Endodermal cell (in vitro differentiated cells): Measurements from ENCODE around the gene IFITM1. TPM values are rescaled to one million over a fixed set of nuclear protein-coding genes. Genes with fewer than 3 reads are reported as not detected.
"Not testable (repeated sequence)": the region's sequence is repeated elsewhere in the genome, so short reads cannot be mapped to it uniquely, and the experiment has no call there.

Experiments used
- DNase-seq: peaks from one replicate; pipeline ENCODE4 v3.0.0-alpha.2; 2017
- H3K27ac ChIP-seq: 2 replicates; pipeline ENCODE4 v1.5.1; 2013; ENCODE audit warnings: mild to moderate bottlenecking, low read depth, low read length, moderate library complexity
- H3K27me3 ChIP-seq: 2 replicates; pipeline ENCODE4 v1.6.1; 2013; ENCODE audit warnings: mild to moderate bottlenecking, low read length, moderate library complexity; ENCODE audit not compliant: insufficient read depth, control insufficient read depth, poor library complexity, severe bottlenecking
- H3K36me3 ChIP-seq: 2 replicates; pipeline ENCODE4 v1.7.0; 2013; ENCODE audit warnings: mild to moderate bottlenecking, low read length, moderate library complexity; ENCODE audit not compliant: control insufficient read depth, insufficient read depth
- H3K4me1 ChIP-seq: one replicate; pipeline ENCODE4 v1.7.0; 2013; ENCODE audit warnings: low read length; ENCODE audit not compliant: control insufficient read depth, insufficient read depth
- H3K4me3 ChIP-seq: 2 replicates; pipeline ENCODE4 v1.5.1; 2013; ENCODE audit warnings: mild to moderate bottlenecking, low read length, moderate library complexity
- H3K9ac ChIP-seq: 2 replicates; pipeline ENCODE4 v1.6.1; 2013; ENCODE audit warnings: mild to moderate bottlenecking, low read length, moderate library complexity; ENCODE audit not compliant: poor library complexity, severe bottlenecking; ENCODE audit errors: extremely low read depth
- H3K9me3 ChIP-seq: 2 replicates; pipeline ENCODE4 v1.6.1; 2013; ENCODE audit warnings: mild to moderate bottlenecking, low read length, moderate library complexity; ENCODE audit not compliant: control insufficient read depth
- H3K27ac Mint-ChIP-seq: 2 replicates; pipeline ENCODE4 v1.8.0; 2020; ENCODE audit warnings: mixed read lengths
- H3K27me3 Mint-ChIP-seq: 2 replicates; pipeline ENCODE4 v1.8.0; 2021; ENCODE audit warnings: mild to moderate bottlenecking, mixed read lengths; ENCODE audit not compliant: insufficient read depth
- H3K36me3 Mint-ChIP-seq: 2 replicates; pipeline ENCODE4 v1.8.0; 2020; ENCODE audit warnings: low read depth, mixed read lengths
- H3K4me1 Mint-ChIP-seq: 2 replicates; pipeline ENCODE4 v1.8.0; 2020; ENCODE audit warnings: mixed read lengths
- H3K4me3 Mint-ChIP-seq: 2 replicates; pipeline ENCODE4 v1.8.0; 2020; ENCODE audit warnings: mild to moderate bottlenecking, moderate library complexity, mixed read lengths
- H3K9me3 Mint-ChIP-seq: 2 replicates; pipeline ENCODE4 v1.8.0; 2020; ENCODE audit warnings: mild to moderate bottlenecking, mixed read lengths
- WGBS, 2 experiments: methylation state at CpG; one replicate each; pipeline versions ENCODE4 v1.1.5 to v1.1.7; 2013; ENCODE audit warnings: missing lambda C conversion rate in 2 of 2, mixed read lengths in 1 of 2; ENCODE audit not compliant: insufficient coverage in 1 of 2, insufficient read length in 1 of 2; 5-methylcytosine and 5-hydroxymethylcytosine counted together
- total RNA-seq, 2 donors: library from RNA; stranded (reverse); fragmentation: NEBNext Ultra II Directional in 1 of 2; extraction: Animal tissue kit (Norgen Biotek cat#: 25700) in 1 of 2; gene quantifications; 2 replicates in 1 of 2; 3 replicates in 1 of 2; pipeline ENCODE4 v1.2.1, GENCODE V29; 2021
- TF ChIP-seq, protein P1 (sequence below): fragments of 200-600 bp; sonication (generic); conservative IDR thresholded peaks from 2 replicates; pipeline ENCODE4 v1.5.0; 2021; ENCODE audit warnings: antibody characterized with exemption, mild to moderate bottlenecking

Gene IFITM1
- total RNA-seq, 2 donors from 2014 or later, result 211 to 558 TPM

DNA sequence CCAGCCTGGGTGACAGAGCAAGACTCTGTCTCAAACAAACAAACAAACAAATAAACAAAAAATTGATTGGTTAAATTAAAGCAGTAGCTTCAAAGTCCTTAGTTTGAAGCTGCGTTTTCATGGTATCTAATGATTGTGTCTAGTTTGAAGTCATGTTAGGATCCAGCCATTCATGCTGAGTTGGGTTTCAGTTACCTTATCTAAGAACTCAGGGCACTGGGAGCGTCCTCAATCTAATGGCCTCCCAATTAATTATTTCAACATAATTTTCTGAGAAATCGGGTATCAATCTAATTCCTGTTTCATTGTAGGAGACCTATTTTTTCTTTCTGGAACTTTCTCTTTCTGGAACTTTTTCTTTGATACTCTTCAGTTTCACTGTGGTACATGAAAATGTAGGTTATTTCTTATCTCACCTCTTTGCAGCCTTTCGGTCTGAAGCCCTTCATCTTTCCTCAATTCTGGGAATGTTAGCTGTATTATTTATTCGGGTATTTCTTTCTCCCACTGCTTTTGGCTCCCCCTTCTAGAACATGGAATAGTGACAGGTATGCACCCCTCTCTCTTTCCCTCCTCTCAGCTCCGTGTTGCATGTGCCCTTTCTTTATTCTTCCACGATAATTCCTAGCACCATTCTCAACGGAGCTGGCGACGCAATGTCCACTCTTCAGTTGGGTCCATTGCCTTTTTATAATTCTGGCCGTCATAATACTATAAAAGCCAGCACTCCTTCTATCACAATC is 31.2 kb downstream of the IFITM1 start:
- no peaks in the 10 kb centered on the region for H3K27me3 ChIP-seq
- H3K4me1 ChIP-seq, result no peaks in the 10 kb centered on the region
- peaks cover 6% of the 10 kb centered on the region for H3K9me3 Mint-ChIP-seq
- TF ChIP-seq, protein P1, sequence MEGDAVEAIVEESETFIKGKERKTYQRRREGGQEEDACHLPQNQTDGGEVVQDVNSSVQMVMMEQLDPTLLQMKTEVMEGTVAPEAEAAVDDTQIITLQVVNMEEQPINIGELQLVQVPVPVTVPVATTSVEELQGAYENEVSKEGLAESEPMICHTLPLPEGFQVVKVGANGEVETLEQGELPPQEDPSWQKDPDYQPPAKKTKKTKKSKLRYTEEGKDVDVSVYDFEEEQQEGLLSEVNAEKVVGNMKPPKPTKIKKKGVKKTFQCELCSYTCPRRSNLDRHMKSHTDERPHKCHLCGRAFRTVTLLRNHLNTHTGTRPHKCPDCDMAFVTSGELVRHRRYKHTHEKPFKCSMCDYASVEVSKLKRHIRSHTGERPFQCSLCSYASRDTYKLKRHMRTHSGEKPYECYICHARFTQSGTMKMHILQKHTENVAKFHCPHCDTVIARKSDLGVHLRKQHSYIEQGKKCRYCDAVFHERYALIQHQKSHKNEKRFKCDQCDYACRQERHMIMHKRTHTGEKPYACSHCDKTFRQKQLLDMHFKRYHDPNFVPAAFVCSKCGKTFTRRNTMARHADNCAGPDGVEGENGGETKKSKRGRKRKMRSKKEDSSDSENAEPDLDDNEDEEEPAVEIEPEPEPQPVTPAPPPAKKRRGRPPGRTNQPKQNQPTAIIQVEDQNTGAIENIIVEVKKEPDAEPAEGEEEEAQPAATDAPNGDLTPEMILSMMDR, result no peak
- H3K27ac ChIP-seq, result no peak overlapping the region
- H3K36me3 Mint-ChIP-seq, result no peaks in the 10 kb centered on the region
- no peak overlapping the region for H3K27ac Mint-ChIP-seq
- H3K36me3 ChIP-seq, result no peaks in the 10 kb centered on the region
- no peak overlapping the region for H3K4me3 ChIP-seq
- H3K4me3 Mint-ChIP-seq, result no peak overlapping the region
- DNase-seq, result no peak
- 93 to 94% methylated on average over 10 to 11 of the region's 11 CpGs for WGBS, 2 experiments
- peaks cover 12% of the 10 kb centered on the region for H3K4me1 Mint-ChIP-seq
- H3K9me3 ChIP-seq, result no peaks in the 10 kb centered on the region
- H3K9ac ChIP-seq, result no peak overlapping the region
- H3K27me3 Mint-ChIP-seq, result no peaks in the 10 kb centered on the region

DNA sequence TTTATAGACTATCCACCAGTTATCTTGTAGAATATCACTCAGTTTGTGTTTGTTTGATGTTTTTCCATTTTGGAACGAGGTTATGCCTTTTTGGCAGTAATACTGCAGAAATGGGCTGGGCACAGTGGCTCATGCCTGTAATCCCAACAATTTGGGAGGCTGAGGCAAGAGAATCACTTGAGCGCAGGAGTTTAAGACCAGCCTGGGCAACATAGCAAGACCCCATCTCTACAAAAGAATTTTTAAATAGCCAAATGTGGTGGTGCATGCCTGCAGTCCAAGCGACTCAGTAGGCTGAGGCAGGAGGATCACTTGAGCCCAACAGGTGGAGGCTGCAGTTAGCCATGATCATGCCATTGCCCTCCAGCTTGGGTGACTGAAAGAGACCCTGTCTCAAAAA is 32.7 kb downstream of the IFITM1 start:
- peaks cover 5% of the 10 kb centered on the region for H3K9me3 Mint-ChIP-seq
- TF ChIP-seq, protein P1, result no peak
- 92 to 97% methylated on average over 3 of the region's 3 CpGs for WGBS, 2 experiments
- no peak for DNase-seq
- H3K9ac ChIP-seq, result no peak overlapping the region
- no peak overlapping the region for H3K4me3 ChIP-seq
- no peaks in the 10 kb centered on the region for H3K4me1 ChIP-seq
- no peak overlapping the region for H3K27ac Mint-ChIP-seq
- no peak overlapping the region for H3K4me3 Mint-ChIP-seq
- no peaks in the 10 kb centered on the region for H3K27me3 ChIP-seq
- H3K27ac ChIP-seq, result no peak overlapping the region
- peaks cover 10% of the 10 kb centered on the region for H3K4me1 Mint-ChIP-seq
- H3K36me3 ChIP-seq, result no peaks in the 10 kb centered on the region
- no peaks in the 10 kb centered on the region for H3K9me3 ChIP-seq
- H3K27me3 Mint-ChIP-seq, result peaks cover under 1% of the 10 kb centered on the region
- H3K36me3 Mint-ChIP-seq, result no peaks in the 10 kb centered on the region

DNA sequence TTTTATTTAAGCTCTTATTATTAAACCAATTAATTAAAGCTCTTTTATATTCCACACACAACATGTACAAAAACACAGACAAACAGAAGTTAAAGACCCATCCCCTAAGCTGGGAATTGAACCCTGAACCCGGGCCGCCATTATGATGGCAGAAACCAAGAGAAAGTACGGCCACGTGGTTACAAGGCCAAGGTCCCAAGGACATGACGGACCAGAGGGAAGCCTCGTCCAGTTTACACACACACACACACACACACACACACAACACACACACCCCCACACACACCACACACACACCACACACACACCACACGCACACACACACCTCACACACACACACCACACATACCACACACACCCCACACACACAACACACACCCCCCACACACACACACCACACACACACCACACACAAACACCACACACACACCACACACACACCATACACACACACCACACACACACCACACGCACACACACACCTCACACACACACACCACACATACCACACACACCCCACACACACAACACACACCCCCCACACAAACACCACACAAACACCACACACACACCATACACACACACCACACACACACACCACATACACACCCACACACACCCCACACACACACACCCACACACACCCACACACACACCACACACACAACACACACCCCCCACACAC is 35.6 kb downstream of the IFITM1 start:
- H3K9me3 Mint-ChIP-seq, H3K4me1 ChIP-seq, H3K36me3 ChIP-seq, H3K27me3 Mint-ChIP-seq, H3K27ac Mint-ChIP-seq, H3K4me3 ChIP-seq, H3K9me3 ChIP-seq, DNase-seq, H3K4me3 Mint-ChIP-seq, H3K27me3 ChIP-seq, H3K36me3 Mint-ChIP-seq, H3K27ac ChIP-seq, H3K9ac ChIP-seq: not testable (repeated sequence)
- 94% methylated on average over 4 of the region's 8 CpGs; no CpG with 5 or more reads in 1 of the 2 experiments for WGBS, 2 experiments
- peaks cover 21% of the 10 kb centered on the region for H3K4me1 Mint-ChIP-seq

DNA sequence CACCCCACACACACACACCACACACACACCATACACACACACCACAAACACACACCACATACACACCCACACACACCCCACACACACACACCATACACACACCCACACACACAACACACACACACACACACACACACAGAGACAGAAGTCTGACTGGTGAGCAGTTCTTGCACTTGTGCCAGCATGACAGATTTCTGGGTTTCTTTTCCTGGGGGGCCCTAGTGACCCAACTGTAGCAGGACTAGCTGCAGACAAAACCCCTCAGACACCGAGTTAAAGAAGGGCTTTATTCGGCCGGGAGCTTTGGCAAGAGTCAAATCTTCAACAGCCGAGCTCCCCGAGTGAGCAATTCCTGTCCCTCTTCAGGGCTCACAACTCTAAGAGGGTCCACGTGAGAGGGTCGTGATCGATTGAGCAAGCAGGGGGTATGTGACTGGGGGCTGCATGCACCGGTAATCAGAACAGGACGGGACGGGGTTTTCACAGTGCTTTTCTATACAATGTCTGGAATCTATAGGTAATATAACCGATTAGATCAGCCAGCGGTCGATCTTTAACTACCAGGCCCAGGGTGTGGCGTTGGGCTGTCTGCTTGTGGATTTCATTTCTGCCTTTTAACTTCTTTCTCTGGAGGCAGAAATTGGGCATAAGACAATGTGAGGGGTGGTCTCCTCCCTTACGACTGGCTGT is 36.3 kb downstream of the IFITM1 start:
- H3K27ac ChIP-seq, H3K27ac Mint-ChIP-seq, H3K4me3 ChIP-seq, H3K4me1 ChIP-seq, H3K27me3 ChIP-seq, H3K36me3 Mint-ChIP-seq, H3K9me3 ChIP-seq, H3K4me3 Mint-ChIP-seq, H3K27me3 Mint-ChIP-seq, H3K9ac ChIP-seq, H3K36me3 ChIP-seq, DNase-seq, H3K9me3 Mint-ChIP-seq: not testable (repeated sequence)
- WGBS, 2 experiments, result 86 to 91% methylated on average over 10 to 16 of the region's 16 CpGs
- H3K4me1 Mint-ChIP-seq, result peaks cover 24% of the 10 kb centered on the region
